Measurements from ENCODE around the gene LSMEM2. TPM values are rescaled to one million over a fixed set of nuclear protein-coding genes. Genes with fewer than 3 reads are reported as not detected.
"Not testable (repeated sequence)": the region's sequence is repeated elsewhere in the genome, so short reads cannot be mapped to it uniquely, and the experiment has no call there.

The LSMEM2 gene
- total RNA-seq, 1 experiment from 2014 or later: not detected

GRCh38 chr3:50241713-50242380 lies 37.0 kb upstream of the LSMEM2 start:
- H3K4me1 ChIP-seq: peaks cover 6% of the 10 kb centered on the region
- H3K36me3 ChIP-seq: no peaks in the 10 kb centered on the region
- H3K27ac ChIP-seq: no peak overlapping the region

GRCh38 chr3:50242381-50242770 lies 36.5 kb upstream of the LSMEM2 start:
- no peak for DNase-seq
- Histone ChIP-seq H3K36me3 (no peaks in the 10 kb centered on the region), H3K4me1 (peaks cover 9% of the 10 kb centered on the region), H3K9me3 (replicated peaks) (no peaks in the 10 kb centered on the region), H3K4me3 (no peak overlapping the region), H3K27ac (no peak overlapping the region), H3K27me3 (no peaks in the 10 kb centered on the region)

More at GRCh38 chr3:50241713-50242380, 37.0 kb upstream of the LSMEM2 start:
- Histone ChIP-seq H3K9me3 (replicated peaks) (no peaks in the 10 kb centered on the region), H3K4me3 (no peak overlapping the region), H3K27me3 (no peaks in the 10 kb centered on the region)
- no peak for DNase-seq

- H3K4me3 ChIP-seq: no peak overlapping the region
- no peaks in the 10 kb centered on the region for H3K27me3 ChIP-seq
- H3K4me1 ChIP-seq: peaks cover 9% of the 10 kb centered on the region
- H3K9me3 ChIP-seq (replicated peaks): no peaks in the 10 kb centered on the region
- no peaks in the 10 kb centered on the region for H3K36me3 ChIP-seq
- no peak for DNase-seq
- H3K27ac ChIP-seq: no peak overlapping the region
Observed at GRCh38 chr3:50242851-50243542, 35.9 kb upstream of the LSMEM2 start.

- DNase-seq: no peak
- H3K27ac ChIP-seq: no peak overlapping the region
- H3K9me3 ChIP-seq (replicated peaks): no peaks in the 10 kb centered on the region
- H3K27me3 ChIP-seq: no peaks in the 10 kb centered on the region
- H3K4me1 ChIP-seq: peaks cover 9% of the 10 kb centered on the region
- H3K4me3 ChIP-seq: no peak overlapping the region
- no peaks in the 10 kb centered on the region for H3K36me3 ChIP-seq
Observed at GRCh38 chr3:50243543-50243895, 35.4 kb upstream of the LSMEM2 start.

GRCh38 chr3:50244813-50245212 lies 34.1 kb upstream of the LSMEM2 start:
- not testable (repeated sequence) for H3K4me1 ChIP-seq; H3K36me3 ChIP-seq; DNase-seq; H3K27me3 ChIP-seq; H3K9me3 ChIP-seq (replicated peaks); H3K27ac ChIP-seq; H3K4me3 ChIP-seq

- DNase-seq: peak; percentile 36 to 55
- Histone ChIP-seq H3K4me1 (peaks cover 9% of the 10 kb centered on the region), H3K9me3 (replicated peaks) (no peaks in the 10 kb centered on the region), H3K27me3 (no peaks in the 10 kb centered on the region), H3K36me3 (no peaks in the 10 kb centered on the region), H3K4me3 (peak overlapping the region; percentile 51), H3K27ac (peak overlapping the region; percentile 72)
Observed at GRCh38 chr3:50245251-50245745, 33.6 kb upstream of the LSMEM2 start.

- H3K27me3 ChIP-seq: no peaks in the 10 kb centered on the region
- peak in 1 of 2 experiments; percentile 93 for DNase-seq
- peak overlapping the region; percentile 72 for H3K27ac ChIP-seq
- H3K4me1 ChIP-seq: peaks cover 9% of the 10 kb centered on the region
- H3K4me3 ChIP-seq: peak overlapping the region; percentile 51
- H3K9me3 ChIP-seq (replicated peaks): no peaks in the 10 kb centered on the region
- no peaks in the 10 kb centered on the region for H3K36me3 ChIP-seq
Observed at GRCh38 chr3:50245831-50246516, 32.9 kb upstream of the LSMEM2 start.

- H3K36me3 ChIP-seq: no peaks in the 10 kb centered on the region
- H3K27ac ChIP-seq: peak overlapping the region; percentile 72
- H3K4me1 ChIP-seq: peaks cover 9% of the 10 kb centered on the region
- no peaks in the 10 kb centered on the region for H3K9me3 ChIP-seq (replicated peaks)
- DNase-seq: peak; percentile 88 to 92
- no peaks in the 10 kb centered on the region for H3K27me3 ChIP-seq
- peak overlapping the region; percentile 51 for H3K4me3 ChIP-seq
Observed at GRCh38 chr3:50246517-50246954, 32.4 kb upstream of the LSMEM2 start.

- peaks cover 9% of the 10 kb centered on the region for H3K4me1 ChIP-seq
- no peak overlapping the region for H3K27ac ChIP-seq
- no peak for DNase-seq
Observed at GRCh38 chr3:50248387-50248786, 30.5 kb upstream of the LSMEM2 start.

GRCh38 chr3:50249457-50249856 lies 29.4 kb upstream of the LSMEM2 start:
- Histone ChIP-seq H3K36me3 (no peaks in the 10 kb centered on the region), H3K9me3 (replicated peaks) (no peaks in the 10 kb centered on the region), H3K4me1 (peaks cover 9% of the 10 kb centered on the region), H3K4me3 (no peak overlapping the region), H3K27ac (no peak overlapping the region), H3K27me3 (no peaks in the 10 kb centered on the region)
- DNase-seq: no peak

More at GRCh38 chr3:50248387-50248786, 30.5 kb upstream of the LSMEM2 start:
- Histone ChIP-seq H3K9me3 (replicated peaks) (no peaks in the 10 kb centered on the region), H3K36me3 (no peaks in the 10 kb centered on the region), H3K27me3 (no peaks in the 10 kb centered on the region), H3K4me3 (no peak overlapping the region)

GRCh38 chr3:50250514-50250913 lies 28.4 kb upstream of the LSMEM2 start:
- Histone ChIP-seq H3K4me3 (no peak overlapping the region), H3K27ac (no peak overlapping the region), H3K4me1 (peaks cover 8% of the 10 kb centered on the region), H3K9me3 (replicated peaks) (no peaks in the 10 kb centered on the region), H3K27me3 (no peaks in the 10 kb centered on the region), H3K36me3 (no peaks in the 10 kb centered on the region)
- no peak for DNase-seq

GRCh38 chr3:50251220-50251619 lies 27.7 kb upstream of the LSMEM2 start:
- DNase-seq: no peak
- H3K27ac ChIP-seq: no peak overlapping the region
- H3K36me3 ChIP-seq: no peaks in the 10 kb centered on the region
- no peak overlapping the region for H3K4me3 ChIP-seq
- no peaks in the 10 kb centered on the region for H3K9me3 ChIP-seq (replicated peaks)
- peaks cover 6% of the 10 kb centered on the region for H3K4me1 ChIP-seq
- H3K27me3 ChIP-seq: no peaks in the 10 kb centered on the region

- no peak overlapping the region for H3K27ac ChIP-seq
- no peaks in the 10 kb centered on the region for H3K27me3 ChIP-seq
- H3K36me3 ChIP-seq: peaks cover 6% of the 10 kb centered on the region; the same call in 1 of the 2 replicates
- peaks cover 18% of the 10 kb centered on the region for H3K4me1 ChIP-seq
- no peak overlapping the region for H3K4me3 ChIP-seq
- no peaks in the 10 kb centered on the region for H3K9me3 ChIP-seq (replicated peaks)
- no peak for DNase-seq
Observed at GRCh38 chr3:50254577-50255250, 24.2 kb upstream of the LSMEM2 start.

- Histone ChIP-seq H3K27me3 (no peaks in the 10 kb centered on the region), H3K27ac (no peak overlapping the region), H3K9me3 (replicated peaks) (no peaks in the 10 kb centered on the region), H3K4me1 (peaks cover 20% of the 10 kb centered on the region), H3K4me3 (no peak overlapping the region), H3K36me3 (peaks cover 6% of the 10 kb centered on the region; the same call in 1 of the 2 replicates)
- DNase-seq: no peak
Observed at GRCh38 chr3:50255251-50255615, 23.7 kb upstream of the LSMEM2 start.

Data from SJCRH30 (cell line).